Measurements from ENCODE around the gene PADI3.

DNA sequence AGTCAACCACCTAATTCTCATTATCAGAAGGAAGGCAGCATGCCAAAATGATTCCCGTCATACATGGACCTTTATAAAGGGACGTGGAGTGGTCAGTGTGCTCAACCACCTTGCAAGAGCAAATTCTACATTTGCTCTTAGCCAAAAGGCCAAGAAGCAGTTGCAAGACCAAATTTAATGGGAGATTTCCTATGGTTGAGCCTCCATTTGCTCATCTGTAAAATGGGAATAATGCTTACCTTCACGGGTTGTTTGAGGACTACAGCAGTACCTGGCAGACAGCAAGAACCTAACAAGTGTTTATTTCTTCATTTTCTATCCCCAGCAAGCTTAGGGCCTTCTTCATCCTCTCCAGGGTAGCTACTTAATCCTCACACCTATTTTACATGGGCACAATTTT lies 41.7 kb downstream of the PADI3 start:
- TF ChIP-seq, protein P1, sequence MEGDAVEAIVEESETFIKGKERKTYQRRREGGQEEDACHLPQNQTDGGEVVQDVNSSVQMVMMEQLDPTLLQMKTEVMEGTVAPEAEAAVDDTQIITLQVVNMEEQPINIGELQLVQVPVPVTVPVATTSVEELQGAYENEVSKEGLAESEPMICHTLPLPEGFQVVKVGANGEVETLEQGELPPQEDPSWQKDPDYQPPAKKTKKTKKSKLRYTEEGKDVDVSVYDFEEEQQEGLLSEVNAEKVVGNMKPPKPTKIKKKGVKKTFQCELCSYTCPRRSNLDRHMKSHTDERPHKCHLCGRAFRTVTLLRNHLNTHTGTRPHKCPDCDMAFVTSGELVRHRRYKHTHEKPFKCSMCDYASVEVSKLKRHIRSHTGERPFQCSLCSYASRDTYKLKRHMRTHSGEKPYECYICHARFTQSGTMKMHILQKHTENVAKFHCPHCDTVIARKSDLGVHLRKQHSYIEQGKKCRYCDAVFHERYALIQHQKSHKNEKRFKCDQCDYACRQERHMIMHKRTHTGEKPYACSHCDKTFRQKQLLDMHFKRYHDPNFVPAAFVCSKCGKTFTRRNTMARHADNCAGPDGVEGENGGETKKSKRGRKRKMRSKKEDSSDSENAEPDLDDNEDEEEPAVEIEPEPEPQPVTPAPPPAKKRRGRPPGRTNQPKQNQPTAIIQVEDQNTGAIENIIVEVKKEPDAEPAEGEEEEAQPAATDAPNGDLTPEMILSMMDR (IDR thresholded peaks at IDR 0.05), result no peak
- no peak for TF ChIP-seq POLR2A (IDR thresholded peaks at IDR 0.05)
